PC-9 (cell line): ENCODE measurements around the gene TM6SF1. TPM values are rescaled to one million over a fixed set of nuclear protein-coding genes. Genes with fewer than 3 reads are reported as not detected.

Experiments used
- BruUV-seq: library from RNA; stranded (reverse); fragments of 400-500 nt; replicated peaks from 2 replicates; lab custom pipeline; 2021; lab: Mats Ljungman, UMichigan
- CTCF ChIA-PET: fragments of 300-600 bp; sonication (Branson Sonifier 250); formaldehyde crosslinking; loops from one replicate; lab custom pipeline; 2022; ENCODE audit warnings: antibody characterized with exemption; lab: Charles Lee
- POLR2A ChIA-PET: fragments of 300-600 bp; sonication (Branson Sonifier 250); formaldehyde crosslinking; loops from one replicate; lab custom pipeline; 2022; ENCODE audit warnings: antibody characterized with exemption; ENCODE audit not compliant: unreplicated experiment; lab: Charles Lee
- DNase-seq, 2 experiments: peaks; one replicate each; pipeline versions ENCODE4 v3.0.0 to v3.0.0-alpha.2; 2015 to 2022; ENCODE audit warnings: mixed read lengths in 1 of 2
- H2AFZ ChIP-seq: fragments of 200-600 bp; sonication (generic); 2 replicates; pipeline ENCODE4 v1.8.1; 2017; ENCODE audit warnings: antibody characterized with exemption
- H3F3A ChIP-seq: fragments of 200-600 bp; sonication (generic); 2 replicates; pipeline ENCODE4 v1.8.1; 2017; ENCODE audit warnings: antibody characterized with exemption, mild to moderate bottlenecking, low read depth; ENCODE audit not compliant: insufficient read depth
- H3K27ac ChIP-seq: fragments of 200-600 bp; sonication (generic); 2 replicates; pipeline ENCODE4 v1.6.1; 2016; ENCODE audit warnings: mixed run types
- H3K27me3 ChIP-seq: fragments of 200-600 bp; sonication (generic); 2 replicates; pipeline ENCODE4 v1.6.1; 2016; ENCODE audit warnings: low read depth, mixed run types; ENCODE audit not compliant: insufficient read depth
- H3K36me3 ChIP-seq: fragments of 200-600 bp; sonication (generic); 2 replicates; pipeline ENCODE4 v1.6.1; 2016; ENCODE audit warnings: low read depth, mixed run types
- H3K4me1 ChIP-seq: fragments of 200-600 bp; sonication (generic); replicated peaks from 2 replicates; pipeline ENCODE4 v1.6.1; 2016; ENCODE audit warnings: mixed run types; ENCODE audit not compliant: insufficient read depth
- H3K4me2 ChIP-seq: fragments of 200-600 bp; sonication (generic); 2 replicates; pipeline ENCODE4 v1.6.1; 2017; ENCODE audit warnings: mixed run types
- H3K4me3 ChIP-seq: fragments of 200-600 bp; sonication (generic); 2 replicates; pipeline ENCODE4 v1.6.1; 2016; ENCODE audit warnings: mixed run types
- H3K79me2 ChIP-seq: fragments of 200-600 bp; sonication (generic); 2 replicates; pipeline ENCODE4 v1.6.1; 2017; ENCODE audit warnings: low read depth, mixed run types
- H3K9me2 ChIP-seq: fragments of 200-600 bp; sonication (generic); 2 replicates; pipeline ENCODE4 v1.8.1; 2017; ENCODE audit warnings: mild to moderate bottlenecking; ENCODE audit not compliant: insufficient read depth
- H3K9me3 ChIP-seq: fragments of 200-600 bp; sonication (generic); 2 replicates; pipeline ENCODE4 v1.8.1; 2016; ENCODE audit warnings: low read depth; ENCODE audit not compliant: insufficient read depth
- H4K20me1 ChIP-seq: fragments of 200-600 bp; sonication (generic); 2 replicates; pipeline ENCODE4 v1.8.1; 2017; ENCODE audit not compliant: insufficient read depth
- CTCF ChIP-seq: fragments of 200-600 bp; sonication (generic); conservative IDR thresholded peaks from 2 replicates; pipeline ENCODE4 v1.6.1; 2017; ENCODE audit warnings: mixed run types, antibody characterized with exemption, mild to moderate bottlenecking, moderate library complexity
- EZH2 ChIP-seq: fragments of 200-600 bp; sonication (generic); IDR thresholded peaks from 2 replicates; pipeline ENCODE4 v1.8.0; 2017; ENCODE audit warnings: antibody characterized with exemption, low read depth
- intact Hi-C: fragments of 100-400 bp; cut with micrococcal nuclease; formaldehyde crosslinking; loops from one replicate; pipeline ENCODE4 v1.10.0; 2022; ENCODE audit not compliant: unreplicated experiment
- total RNA-seq: library from RNA; stranded (reverse); gene quantifications from 2 replicates; pipeline ENCODE4 v1.2.3, GENCODE V29; 2021

Gene TM6SF1
- total RNA-seq, 1 experiment from 2014 or later: not detected

GRCh38 chr15:83077491-83078230 lies 29.8 kb upstream of the TM6SF1 start:
- Histone ChIP-seq H3K27me3 (peaks cover 30% of the 10 kb centered on the region), H3K4me2 (no peak overlapping the region), H3K27ac (no peak overlapping the region), H3K36me3 (no peaks in the 10 kb centered on the region), H3K4me3 (no peak overlapping the region), H4K20me1 (no peaks in the 10 kb centered on the region), H3K9me3 (peaks cover 8% of the 10 kb centered on the region; the same call in 1 of the 2 replicates), H3K9me2 (no peaks in the 10 kb centered on the region), H3K79me2 (no peaks in the 10 kb centered on the region), H2AFZ (no peak overlapping the region), H3K4me1 (no peaks in the 10 kb centered on the region), H3F3A (no peaks in the 10 kb centered on the region)
- ChIA-PET POLR2A (interaction anchor here (0.6 kb wide), 1 partner anchor 170 kb away, joined by 3 read pairs; no protein-coding TSS in a partner anchor), CTCF (no interaction called here)
- intact Hi-C loops: no loop called here
- DNase-seq: no peak
- TF ChIP-seq EZH2 (no peak), CTCF (no peak)
- no TSS peak for BruUV-seq

- Histone ChIP-seq H3K9me3 (no peaks in the 10 kb centered on the region), H4K20me1 (no peaks in the 10 kb centered on the region), H3K9me2 (no peaks in the 10 kb centered on the region), H2AFZ (no peak overlapping the region), H3K36me3 (no peaks in the 10 kb centered on the region), H3F3A (no peaks in the 10 kb centered on the region), H3K4me1 (no peaks in the 10 kb centered on the region), H3K4me2 (no peak overlapping the region), H3K27ac (no peak overlapping the region), H3K27me3 (peaks cover 30% of the 10 kb centered on the region), H3K79me2 (no peaks in the 10 kb centered on the region), H3K4me3 (no peak overlapping the region)
- BruUV-seq: no TSS peak
- CTCF ChIA-PET: no interaction called here
- TF ChIP-seq EZH2 (no peak), CTCF (no peak)
- POLR2A ChIA-PET: no interaction called here
- intact Hi-C loops: no loop called here
- DNase-seq: no peak
These were observed 28.7 kb upstream of the TM6SF1 start for GRCh38 chr15:83078712-83079111.

- Histone ChIP-seq H3K36me3 (no peaks in the 10 kb centered on the region), H3K27ac (no peak overlapping the region), H3F3A (no peaks in the 10 kb centered on the region), H4K20me1 (no peaks in the 10 kb centered on the region), H3K27me3 (peaks cover 30% of the 10 kb centered on the region), H3K79me2 (no peaks in the 10 kb centered on the region), H3K4me3 (no peak overlapping the region), H3K4me1 (no peaks in the 10 kb centered on the region), H3K4me2 (no peak overlapping the region), H3K9me2 (no peaks in the 10 kb centered on the region), H3K9me3 (no peaks in the 10 kb centered on the region), H2AFZ (no peak overlapping the region)
- POLR2A ChIA-PET: no interaction called here
- CTCF ChIA-PET: no interaction called here
- intact Hi-C loops: no loop called here
- DNase-seq: no peak
- no TSS peak for BruUV-seq
- TF ChIP-seq EZH2 (no peak), CTCF (no peak)
These were observed 26.0 kb upstream of the TM6SF1 start for GRCh38 chr15:83081256-83082014.
